ENCODE data around the gene SERPINA5.

Gene SERPINA5

GRCh38 chr14:94615823-94616570 lies 34.8 kb downstream of the SERPINA5 start:
- no peak for DNase-seq (ENCODE audit: low read depth)
- no peak overlapping the region for H3K4me3 ChIP-seq (ENCODE audit: control insufficient read depth, low read depth, low read length)
- no peak for TF ChIP-seq CTCF (conservative IDR thresholded peaks at IDR 0.05; ENCODE audit: control insufficient read depth, insufficient read depth, low read depth, low read length)

DNA sequence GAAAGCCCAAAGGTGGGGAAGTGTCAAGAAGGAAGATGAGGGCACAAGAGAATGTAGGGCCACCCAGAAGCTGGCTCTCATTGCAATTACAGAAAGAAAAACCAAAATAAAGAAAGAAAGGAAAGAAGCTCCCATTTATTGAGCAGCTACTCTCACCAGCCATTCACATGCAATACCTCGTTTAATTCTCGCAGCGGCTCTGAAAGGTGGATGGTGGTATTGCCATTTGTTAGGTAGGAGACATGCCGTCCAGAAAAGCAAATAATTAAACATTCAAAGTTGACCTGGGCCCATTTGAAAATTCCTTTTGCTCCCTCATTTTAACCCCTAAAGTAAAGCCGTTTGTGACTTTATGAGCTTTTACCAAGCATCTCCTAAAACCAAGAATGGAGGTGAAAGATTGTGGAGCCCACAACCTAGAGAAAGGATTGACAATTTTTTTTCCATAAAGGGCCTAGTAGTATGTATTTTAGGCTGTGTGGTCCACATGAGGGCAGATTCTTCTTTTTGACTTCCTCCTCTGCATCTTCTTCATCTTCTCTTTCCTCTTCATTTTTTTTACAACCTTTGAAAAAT lies 36.2 kb downstream of the SERPINA5 start:
- no peak for TF ChIP-seq CTCF (conservative IDR thresholded peaks at IDR 0.05; ENCODE audit: control insufficient read depth, insufficient read depth, low read depth, low read length)
- no peak for DNase-seq (ENCODE audit: low read depth)
- no peak overlapping the region for H3K4me3 ChIP-seq (ENCODE audit: control insufficient read depth, low read depth, low read length)

DNA sequence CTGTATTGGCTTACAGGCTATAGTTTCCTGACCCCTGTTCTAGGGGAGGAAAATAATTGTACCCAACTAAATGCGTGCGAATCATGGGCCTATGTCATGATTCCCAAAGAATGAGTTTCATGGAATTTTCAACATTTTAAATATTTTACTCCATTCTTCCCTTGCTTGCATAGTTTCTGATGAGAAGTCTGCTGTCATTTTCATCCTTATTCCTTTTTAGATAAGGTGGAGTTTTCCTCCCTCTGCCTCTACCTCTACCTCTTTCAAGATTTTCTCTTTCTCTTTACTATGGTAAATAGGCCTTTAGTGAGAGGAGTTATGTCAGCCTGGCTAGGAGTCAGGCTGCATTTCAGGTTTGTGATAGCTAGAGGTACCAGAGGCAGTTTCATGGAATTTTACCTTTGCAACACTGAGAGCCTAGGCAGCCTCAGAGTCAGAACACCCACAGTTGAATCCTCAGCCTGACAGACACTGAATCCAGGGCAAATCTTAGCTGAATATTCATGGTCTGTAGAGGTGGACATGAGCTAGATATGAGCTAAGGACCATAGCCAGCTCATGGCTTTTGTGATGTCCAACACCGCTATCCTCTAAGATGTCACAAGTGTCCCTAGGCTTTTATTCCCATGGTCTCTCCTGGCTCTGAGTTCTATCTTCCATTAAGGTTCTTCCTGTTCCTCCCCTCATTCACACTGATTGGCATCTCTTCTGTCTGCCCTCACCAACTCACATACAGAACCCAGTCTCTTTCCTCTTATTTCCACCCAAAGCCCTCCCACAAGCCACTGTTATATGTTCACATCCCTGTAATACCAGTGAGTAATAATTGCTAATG lies 37.0 kb downstream of the SERPINA5 start:
- no peak for DNase-seq (ENCODE audit: low read depth)
- no peak overlapping the region for H3K4me3 ChIP-seq (ENCODE audit: control insufficient read depth, low read depth, low read length)
- TF ChIP-seq CTCF (conservative IDR thresholded peaks at IDR 0.05; ENCODE audit: control insufficient read depth, insufficient read depth, low read depth, low read length), result no peak

DNA sequence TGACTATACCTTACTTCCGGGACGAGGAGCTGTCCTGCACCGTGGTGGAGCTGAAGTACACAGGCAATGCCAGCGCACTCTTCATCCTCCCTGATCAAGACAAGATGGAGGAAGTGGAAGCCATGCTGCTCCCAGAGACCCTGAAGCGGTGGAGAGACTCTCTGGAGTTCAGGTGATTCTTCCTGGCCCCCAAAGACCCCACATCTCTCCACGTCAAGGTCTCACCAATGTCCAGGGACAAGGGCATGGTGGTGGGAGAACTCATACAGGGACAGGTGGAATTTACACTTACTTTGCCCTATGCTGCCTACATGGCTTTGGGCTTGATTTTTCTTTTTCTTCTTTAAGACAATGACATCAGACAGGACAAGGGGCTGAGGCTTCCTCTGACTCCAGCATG lies 38.1 kb downstream of the SERPINA5 start:
- H3K4me3 ChIP-seq (ENCODE audit: control insufficient read depth, low read depth, low read length), result no peak overlapping the region
- no peak for DNase-seq (ENCODE audit: low read depth)
- no peak for TF ChIP-seq CTCF (conservative IDR thresholded peaks at IDR 0.05; ENCODE audit: control insufficient read depth, insufficient read depth, low read depth, low read length)

GRCh38 chr14:94620597-94620996 lies 39.4 kb downstream of the SERPINA5 start:
- TF ChIP-seq CTCF (conservative IDR thresholded peaks at IDR 0.05; ENCODE audit: control insufficient read depth, insufficient read depth, low read depth, low read length), result no peak
- no peak overlapping the region for H3K4me3 ChIP-seq (ENCODE audit: control insufficient read depth, low read depth, low read length)
- no peak for DNase-seq (ENCODE audit: low read depth)

DNA sequence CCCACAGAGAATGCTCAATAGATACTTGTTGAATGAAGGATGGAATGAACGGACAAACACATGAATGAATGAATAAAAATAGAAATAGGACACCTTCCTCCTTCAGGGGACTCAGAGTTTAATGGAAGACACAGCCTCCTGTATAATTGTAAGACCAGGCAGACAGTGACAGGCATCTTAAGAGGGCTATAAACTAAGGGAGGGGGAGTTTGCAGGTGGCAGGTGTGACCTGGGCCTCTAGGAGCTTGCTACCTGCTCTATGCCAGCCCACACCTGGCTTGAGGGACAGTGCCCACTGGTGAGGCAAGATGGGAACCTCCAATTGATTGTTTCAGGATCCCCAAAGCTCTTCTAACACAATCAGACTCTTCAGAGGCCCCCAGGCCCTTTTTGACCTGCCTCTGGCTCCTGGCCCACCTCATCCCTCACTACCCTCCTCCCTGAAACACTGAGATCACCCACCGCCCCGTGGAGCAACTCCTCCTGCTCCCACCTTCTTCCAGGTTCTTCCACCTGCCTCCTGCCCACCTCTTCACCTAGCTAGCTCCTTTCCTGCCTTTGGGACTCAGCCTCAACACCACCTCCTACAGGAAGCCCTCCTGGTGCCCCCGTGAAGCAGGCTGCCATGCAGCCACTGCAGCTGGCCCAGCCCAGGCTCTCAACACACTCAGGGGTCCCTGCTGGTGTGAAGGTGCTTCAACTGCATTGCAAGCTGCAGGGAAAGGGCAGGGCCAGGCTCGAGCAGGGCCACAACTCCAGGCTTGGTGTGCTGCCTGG lies 40.3 kb downstream of the SERPINA5 start:
- no peak for DNase-seq (ENCODE audit: low read depth)
- H3K4me3 ChIP-seq (ENCODE audit: control insufficient read depth, low read depth, low read length), result no peak overlapping the region
- no peak for TF ChIP-seq CTCF (conservative IDR thresholded peaks at IDR 0.05; ENCODE audit: control insufficient read depth, insufficient read depth, low read depth, low read length)
